Measurements from ENCODE around the gene EPN1. TPM values are rescaled to one million over a fixed set of nuclear protein-coding genes. Genes with fewer than 3 reads are reported as not detected.
A peak's percentile ranks its signal among the peaks of the same experiment; 100 is the strongest.

Gene EPN1
- total RNA-seq, 4 donors from 2014 or later = 58.7 to 214 (median 190) TPM

- Histone ChIP-seq H3K36me3 (peaks cover 0 to 9% of the 10 kb centered on the region in 2 donors), H3K9me3 (no peaks in the 10 kb centered on the region), H3K4me3 (peak overlapping the region; percentile 75 to 98 (median 90)), H3K27me3 (no peaks in the 10 kb centered on the region), H3K27ac (peak overlapping the region; percentile 98 to 100 (median 99)), H3K4me1 (peaks cover 36 to 47% of the 10 kb centered on the region in 2 donors)
- in situ Hi-C loops (cut with MboI; ENCODE audit: low sequenced_read_pairs in 4 of 4) = no loop called here
- no peak for ATAC-seq
- TF ChIP-seq CTCF (IDR thresholded peaks at IDR 0.05 in 4 of 5, conservative IDR thresholded peaks at IDR 0.05 in 1 of 5) (no peak), POLR2A (IDR thresholded peaks at IDR 0.05) (no peak)
- DNase-seq = no peak
- intact Hi-C loops (cut with DNase I; ENCODE audit: low total_unique reads) = loop anchor here (1.0 to 2.0 kb wide), 3 partner anchors 20 to 466 kb away; partner anchors contain the start of genes EPN1, ZNF784 and ZNF787
These were observed 19.4 kb upstream of the EPN1 start for GRCh38 chr19:55655648-55656040.

DNA sequence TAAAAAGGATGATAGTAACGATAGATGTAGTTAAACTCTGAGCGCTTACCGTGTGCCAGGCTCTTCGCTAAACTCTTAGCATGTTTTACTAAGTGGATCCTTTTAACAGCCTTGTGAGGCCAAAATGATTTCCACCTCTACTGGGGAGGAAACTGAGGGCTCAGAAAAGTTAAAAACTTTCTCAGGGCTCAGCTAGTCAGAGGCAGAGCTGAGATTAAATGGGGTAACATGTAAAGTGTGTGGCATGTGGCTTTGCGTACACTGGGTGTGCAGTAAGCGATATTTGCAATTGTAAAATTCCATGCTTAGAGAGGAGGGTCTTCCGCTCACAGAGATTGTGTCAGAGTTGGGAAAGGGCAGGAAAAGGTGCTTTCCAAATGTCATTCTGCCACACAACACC lies 18.5 kb upstream of the EPN1 start:
- no peak for ATAC-seq
- Histone ChIP-seq H3K36me3 (peaks cover 0 to 18% of the 10 kb centered on the region in 2 donors), H3K9me3 (no peaks in the 10 kb centered on the region), H3K4me1 (peaks cover 36 to 47% of the 10 kb centered on the region in 2 donors), H3K27me3 (no peaks in the 10 kb centered on the region), H3K27ac (peak overlapping the region in 1 of 4 donors; percentile 98), H3K4me3 (peak overlapping the region; percentile 75 to 98 (median 90))
- no peak for DNase-seq
- in situ Hi-C loops (cut with MboI; ENCODE audit: low sequenced_read_pairs in 4 of 4) (no loop called here), intact Hi-C loops (cut with DNase I; ENCODE audit: low total_unique reads) (no loop called here)
- TF ChIP-seq POLR2A (IDR thresholded peaks at IDR 0.05) = no peak

DNA sequence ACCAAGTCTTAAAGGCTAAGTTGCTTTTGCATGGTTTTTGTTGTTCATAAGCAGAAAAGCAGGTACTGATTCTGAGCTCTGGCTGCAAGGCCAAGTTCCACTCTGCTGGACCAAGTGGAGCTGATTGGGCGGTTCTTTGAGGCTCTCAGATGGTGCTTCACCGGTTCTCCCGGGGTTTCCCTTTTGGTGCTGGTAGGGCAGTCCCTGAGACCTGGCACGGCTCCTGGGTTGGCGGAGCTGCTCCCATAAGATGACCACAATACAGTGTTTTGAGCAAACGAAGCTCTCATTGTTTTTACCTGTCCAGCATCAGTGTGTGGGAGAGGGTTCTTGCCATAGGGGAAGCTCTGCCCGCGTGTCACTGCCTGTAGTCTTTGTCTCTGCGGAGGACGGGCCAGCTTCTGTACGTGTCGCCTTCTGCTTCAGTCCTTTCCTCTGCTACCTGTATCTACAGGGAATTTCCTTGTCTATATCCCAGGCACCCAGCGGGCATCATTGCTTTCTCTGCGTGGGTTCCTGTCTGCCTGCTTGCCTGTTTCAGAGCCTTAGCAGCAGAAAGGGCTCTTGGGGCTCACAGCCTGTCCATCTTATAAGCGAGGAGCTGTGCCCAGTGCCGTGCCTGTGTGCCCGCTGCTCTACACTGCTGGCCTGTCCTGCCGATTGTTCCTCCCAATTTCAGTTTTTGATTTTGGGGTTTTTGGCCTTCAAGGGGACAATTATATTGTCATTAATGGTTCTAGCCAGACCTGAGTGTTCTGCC lies 17.9 kb upstream of the EPN1 start:
- H3K27me3 ChIP-seq = no peaks in the 10 kb centered on the region
- peak overlapping the region in 1 of 4 donors; percentile 34 for H3K27ac ChIP-seq
- H3K4me3 ChIP-seq = peak overlapping the region; percentile 75 to 98 (median 90)
- TF ChIP-seq POLR2A (IDR thresholded peaks at IDR 0.05) = no peak
- TF ChIP-seq CTCF (IDR thresholded peaks at IDR 0.05 in 4 of 5, conservative IDR thresholded peaks at IDR 0.05 in 1 of 5) = no peak
- H3K9me3 ChIP-seq = no peaks in the 10 kb centered on the region
- peaks cover 0 to 24% of the 10 kb centered on the region in 2 donors for H3K36me3 ChIP-seq
- peaks cover 36 to 47% of the 10 kb centered on the region in 2 donors for H3K4me1 ChIP-seq
- intact Hi-C loops (cut with DNase I; ENCODE audit: low total_unique reads) = no loop called here
- ATAC-seq = no peak
- DNase-seq = no peak
- in situ Hi-C loops (cut with MboI; ENCODE audit: low sequenced_read_pairs in 4 of 4) = no loop called here

- in situ Hi-C loops (cut with MboI; ENCODE audit: low sequenced_read_pairs in 4 of 4) (no loop called here), intact Hi-C loops (cut with DNase I; ENCODE audit: low total_unique reads) (no loop called here)
- ATAC-seq (no peak), DNase-seq (no peak)
- H3K4me1 ChIP-seq = peaks cover 36 to 41% of the 10 kb centered on the region in 2 donors
- no peaks in the 10 kb centered on the region for H3K27me3 ChIP-seq
- H3K9me3 ChIP-seq = no peaks in the 10 kb centered on the region
- no peak overlapping the region for H3K4me3 ChIP-seq
- H3K36me3 ChIP-seq = peaks cover 0 to 38% of the 10 kb centered on the region in 2 donors
- no peak overlapping the region for H3K27ac ChIP-seq
- TF ChIP-seq POLR2A (IDR thresholded peaks at IDR 0.05) (no peak), CTCF (IDR thresholded peaks at IDR 0.05 in 4 of 5, conservative IDR thresholded peaks at IDR 0.05 in 1 of 5) (no peak)
These were observed 16.1 kb upstream of the EPN1 start for GRCh38 chr19:55658846-55659459.

DNA sequence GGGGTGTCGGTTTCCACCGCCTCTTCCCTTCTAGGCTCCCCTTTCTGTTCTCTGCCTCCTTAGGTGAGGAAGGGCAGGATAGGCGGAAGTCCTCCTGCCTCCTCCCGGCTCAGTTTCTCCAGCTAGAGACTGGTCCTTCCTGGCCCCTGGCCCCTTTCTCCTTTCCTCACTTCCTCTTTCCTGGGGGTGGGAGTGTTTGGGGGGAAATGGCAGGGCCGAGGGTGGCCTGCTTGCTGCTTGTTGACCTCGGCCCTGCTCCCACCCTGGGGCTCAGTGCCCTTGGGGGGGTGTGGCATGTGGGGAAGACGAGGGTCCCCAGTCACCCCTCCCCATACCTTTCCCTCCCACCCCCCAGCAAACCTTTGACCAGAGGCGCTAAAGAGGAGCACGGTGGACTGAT lies 15.2 kb upstream of the EPN1 start:
- Histone ChIP-seq H3K27ac (no peak overlapping the region), H3K36me3 (peaks cover 0 to 46% of the 10 kb centered on the region in 2 donors), H3K27me3 (no peaks in the 10 kb centered on the region), H3K4me1 (peaks cover 36 to 41% of the 10 kb centered on the region in 2 donors), H3K9me3 (no peaks in the 10 kb centered on the region), H3K4me3 (no peak overlapping the region)
- in situ Hi-C loops (cut with MboI; ENCODE audit: low sequenced_read_pairs in 4 of 4) (loop anchor here in 1 of 4 donors (10.0 kb wide), 1 partner anchor 285 kb away; the partner anchor contains the start of genes IL11 and TMEM190), intact Hi-C loops (cut with DNase I; ENCODE audit: low total_unique reads) (no loop called here)
- DNase-seq (no peak), ATAC-seq (no peak)
- no peak for TF ChIP-seq CTCF (IDR thresholded peaks at IDR 0.05 in 4 of 5, conservative IDR thresholded peaks at IDR 0.05 in 1 of 5)

Measured in gastrocnemius medialis (tissue), 4 donors.